Thyroid gland (tissue), 4 donors: Measurements from ENCODE around the gene DAPK1.

ENCODE experiments used
- POLR2A ChIP-seq, 2 donors: fragments of 450-650 bp; IDR thresholded peaks; one replicate each; pipeline ENCODE4 v1.6.1; 2017; ENCODE audit warnings: antibody characterized with exemption in 2 of 2, mild to moderate bottlenecking in 2 of 2, moderate library complexity in 1 of 2
- TF ChIP-seq, protein P1 (sequence below), 6 experiments: fragments of 200-600 bp in 3 of 6; fragments of 450-650 bp in 3 of 6; sonication (generic) in 3 of 6; IDR thresholded peaks; one replicate each; pipeline ENCODE4 v1.5.1; 2016 to 2019; ENCODE audit warnings: antibody characterized with exemption in 6 of 6, mild to moderate bottlenecking in 2 of 6, inconsistent platforms in 1 of 6, moderate library complexity in 1 of 6

DNA sequence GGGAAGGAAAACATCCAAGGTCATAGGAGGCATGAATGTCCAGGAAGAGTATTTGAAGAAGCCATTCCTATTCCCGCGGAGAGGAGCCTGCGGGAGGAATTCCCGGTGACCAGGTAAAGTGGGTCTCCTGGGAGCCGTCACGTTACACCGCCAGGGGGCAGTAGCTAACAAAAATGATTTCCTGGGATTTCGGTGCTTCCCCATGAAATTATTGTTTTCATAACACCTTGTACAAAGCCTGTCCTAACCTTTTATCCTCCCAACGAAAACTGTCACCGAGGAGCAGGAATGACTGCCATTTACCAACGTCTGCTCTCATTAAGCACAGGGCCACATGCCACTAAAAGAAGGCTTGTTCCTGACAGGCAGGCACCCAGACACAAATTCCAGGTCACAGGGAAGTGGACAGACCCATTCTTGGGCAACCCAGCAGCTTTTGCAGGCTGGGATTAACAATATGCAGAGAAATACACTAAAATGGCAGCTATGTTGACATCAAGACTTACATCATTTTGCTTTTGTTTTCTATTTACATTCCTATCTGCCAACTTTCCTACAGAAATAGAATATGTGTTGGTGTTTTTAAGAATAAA, 187.1 kb downstream of the DAPK1 start:
- TF ChIP-seq, protein P1, sequence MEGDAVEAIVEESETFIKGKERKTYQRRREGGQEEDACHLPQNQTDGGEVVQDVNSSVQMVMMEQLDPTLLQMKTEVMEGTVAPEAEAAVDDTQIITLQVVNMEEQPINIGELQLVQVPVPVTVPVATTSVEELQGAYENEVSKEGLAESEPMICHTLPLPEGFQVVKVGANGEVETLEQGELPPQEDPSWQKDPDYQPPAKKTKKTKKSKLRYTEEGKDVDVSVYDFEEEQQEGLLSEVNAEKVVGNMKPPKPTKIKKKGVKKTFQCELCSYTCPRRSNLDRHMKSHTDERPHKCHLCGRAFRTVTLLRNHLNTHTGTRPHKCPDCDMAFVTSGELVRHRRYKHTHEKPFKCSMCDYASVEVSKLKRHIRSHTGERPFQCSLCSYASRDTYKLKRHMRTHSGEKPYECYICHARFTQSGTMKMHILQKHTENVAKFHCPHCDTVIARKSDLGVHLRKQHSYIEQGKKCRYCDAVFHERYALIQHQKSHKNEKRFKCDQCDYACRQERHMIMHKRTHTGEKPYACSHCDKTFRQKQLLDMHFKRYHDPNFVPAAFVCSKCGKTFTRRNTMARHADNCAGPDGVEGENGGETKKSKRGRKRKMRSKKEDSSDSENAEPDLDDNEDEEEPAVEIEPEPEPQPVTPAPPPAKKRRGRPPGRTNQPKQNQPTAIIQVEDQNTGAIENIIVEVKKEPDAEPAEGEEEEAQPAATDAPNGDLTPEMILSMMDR (IDR thresholded peaks at IDR 0.05): peak; percentile 43 to 81 (median 66)
- TF ChIP-seq POLR2A (IDR thresholded peaks at IDR 0.05): no peak
